Activated T-helper 1 cell treated with anti-CD3 and anti-CD28 coated beads, Interleukin-12 subunit alpha, Interleukin-12 subunit beta, Interleukin-2, Interleukin-4 antibody, amounts not matched to agents 30 ng/mL and 10 ng/mL and 1 ng/mL, durations not matched to agents 14 hours and 24 hours and 36 hours (primary cell): ENCODE measurements around the gene HRH3. TPM values are rescaled to one million over a fixed set of nuclear protein-coding genes. Genes with fewer than 3 reads are reported as not detected.

Experiments
- DNase-seq: peaks from one replicate; pipeline ENCODE4 v3.0.0; 2021; ENCODE audit warnings: low spot score
- H3K27ac Mint-ChIP-seq: one replicate; pipeline ENCODE4 v1.8.0; 2021; ENCODE audit warnings: mild to moderate bottlenecking, mixed read lengths
- H3K27me3 Mint-ChIP-seq: one replicate; pipeline ENCODE4 v1.8.0; 2022; ENCODE audit warnings: mild to moderate bottlenecking, moderate library complexity, mixed read lengths; ENCODE audit not compliant: insufficient read depth
- H3K36me3 Mint-ChIP-seq: one replicate; pipeline ENCODE4 v1.8.0; 2021; ENCODE audit warnings: low read depth, mixed read lengths
- H3K4me1 Mint-ChIP-seq: one replicate; pipeline ENCODE4 v1.8.0; 2021; ENCODE audit warnings: low read depth, mixed read lengths
- H3K4me3 Mint-ChIP-seq: one replicate; pipeline ENCODE4 v1.8.0; 2021; ENCODE audit warnings: mild to moderate bottlenecking, moderate library complexity, mixed read lengths
- H3K9me3 Mint-ChIP-seq: one replicate; pipeline ENCODE4 v1.8.0; 2021; ENCODE audit warnings: mixed read lengths
- intact Hi-C: fragments of 100-400 bp; cut with micrococcal nuclease; formaldehyde crosslinking; loops from one replicate; pipeline ENCODE4 v1.15.1; 2024
- total RNA-seq: library from RNA; stranded (reverse); gene quantifications from 2 replicates; pipeline ENCODE4 v1.2.3, GENCODE V29; 2022

HRH3 gene
- total RNA-seq, 1 donor from 2014 or later: not detected

DNA sequence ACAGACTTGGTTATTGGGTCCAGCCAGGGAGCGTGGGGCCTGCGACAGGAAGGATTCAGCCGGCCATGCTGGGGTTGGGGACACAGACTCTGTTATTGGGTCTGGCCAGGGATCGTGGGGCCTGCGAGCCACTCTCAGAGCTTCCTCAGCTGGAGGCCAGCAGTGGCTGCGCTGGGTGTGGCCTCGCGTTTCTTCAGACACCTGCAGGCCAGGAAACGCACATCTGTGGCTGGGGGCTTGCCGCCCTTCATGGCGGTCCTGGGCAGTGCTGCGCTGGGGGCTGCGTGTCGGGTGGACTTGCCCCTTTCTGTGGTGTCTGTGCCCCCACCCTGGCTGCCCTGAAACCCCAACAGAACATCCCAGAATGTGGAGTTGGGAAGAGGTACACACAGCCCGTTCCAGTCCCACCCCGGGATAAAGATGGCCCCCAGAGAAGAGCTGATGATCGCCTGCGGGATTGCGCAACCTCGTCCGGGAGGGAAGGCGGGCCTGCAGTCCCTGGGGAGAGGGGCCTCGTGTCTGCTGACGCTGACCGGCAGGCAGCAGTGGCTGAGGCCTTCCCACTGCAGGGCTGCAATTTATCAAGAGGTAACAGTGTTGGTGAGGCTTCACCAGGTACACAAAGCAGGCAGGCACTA lies 54.2 kb downstream of the HRH3 start:
- intact Hi-C loops: no loop called here
- no peak overlapping the region for H3K4me3 Mint-ChIP-seq
- no peaks in the 10 kb centered on the region for H3K4me1 Mint-ChIP-seq
- DNase-seq: no peak
- no peak overlapping the region for H3K27ac Mint-ChIP-seq
- no peaks in the 10 kb centered on the region for H3K27me3 Mint-ChIP-seq
- H3K36me3 Mint-ChIP-seq: peaks cover 14% of the 10 kb centered on the region
- no peaks in the 10 kb centered on the region for H3K9me3 Mint-ChIP-seq

Other genes with a start within 250 kb of the HRH3 start
- gene TAF4, start 154.4 kb downstream of the HRH3 start, total RNA-seq: 26.3 and 28.3 TPM in 2 replicates
- gene LSM14B, start 97.8 kb downstream of the HRH3 start, total RNA-seq: 39.6 and 43.2 TPM in 2 replicates
- 444 and 450 TPM in 2 replicates for gene PSMA7, start 76.9 kb downstream of the HRH3 start, total RNA-seq
- gene SS18L1, start 76.5 kb downstream of the HRH3 start, total RNA-seq: 24.3 and 29.4 TPM in 2 replicates
- 45.4 and 46.3 TPM in 2 replicates for gene MTG2, start 37.2 kb downstream of the HRH3 start, total RNA-seq
- 27.0 and 31.6 TPM in 2 replicates for gene OSBPL2, start 18.2 kb upstream of the HRH3 start, total RNA-seq
- 181 and 188 TPM in 2 replicates for gene ADRM1, start 82.7 kb upstream of the HRH3 start, total RNA-seq
- 0.83 and 1.2 TPM in 2 replicates for gene LAMA5, start 147.0 kb upstream of the HRH3 start, total RNA-seq
- 1,907 and 1,920 TPM in 2 replicates for gene RPS21, start 166.8 kb upstream of the HRH3 start, total RNA-seq
- 12.9 and 15.7 TPM in 2 replicates for gene CABLES2, start 187.0 kb upstream of the HRH3 start, total RNA-seq
- not detected in 2 replicates for gene RBBP8NL, start 207.3 kb upstream of the HRH3 start, total RNA-seq